CD4-positive, CD25-positive, alpha-beta regulatory T cell (primary cell): ENCODE measurements around the gene FAM234B. TPM values are rescaled to one million over a fixed set of nuclear protein-coding genes. Genes with fewer than 3 reads are reported as not detected.

ENCODE experiments used
- ATAC-seq, 2 donors: fragments of 150-1000 bp; cut with Tn5 transposase; one replicate each; pipeline ENCODE4 v1.10.0; 2021; ENCODE audit warnings: low read depth in 2 of 2, moderate number of reproducible peaks in 2 of 2, moderate library complexity in 1 of 2
- DNase-seq, 3 donors: peaks; one replicate each; pipeline versions ENCODE4 v3.0.0 to v3.0.0-alpha.2; 2012 to 2022; ENCODE audit warnings: mixed read lengths in 1 of 3
- H3K27ac ChIP-seq: one replicate; pipeline ENCODE4 v1.7.0; 2013; ENCODE audit warnings: mild to moderate bottlenecking, low read length; ENCODE audit not compliant: insufficient read depth, poor library complexity, severe bottlenecking
- H3K27me3 ChIP-seq: one replicate; pipeline ENCODE4 v1.7.0; 2013; ENCODE audit warnings: low read length; ENCODE audit not compliant: control insufficient read depth, insufficient read depth
- H3K36me3 ChIP-seq: one replicate; pipeline ENCODE4 v1.7.0; 2013; ENCODE audit warnings: mild to moderate bottlenecking, low read length, moderate library complexity; ENCODE audit not compliant: control insufficient read depth, insufficient read depth
- H3K4me1 ChIP-seq: 2 replicates; pipeline ENCODE4 v1.7.0; 2013; ENCODE audit warnings: mild to moderate bottlenecking, low read length; ENCODE audit not compliant: insufficient read depth, control insufficient read depth, poor library complexity, severe bottlenecking
- H3K4me3 ChIP-seq: one replicate; pipeline ENCODE4 v1.7.0; 2013; ENCODE audit warnings: low read depth, mild to moderate bottlenecking, low read length, moderate library complexity
- H3K9me3 ChIP-seq, 2 experiments: 1 replicate in 1 of 2; 2 replicates in 1 of 2; pipeline ENCODE4 v1.7.0; 2013; ENCODE audit warnings: low read length in 2 of 2, mild to moderate bottlenecking in 1 of 2, moderate library complexity in 1 of 2; ENCODE audit not compliant: control insufficient read depth in 2 of 2
- H3K27ac Mint-ChIP-seq, 3 donors: one replicate each; pipeline ENCODE4 v1.8.0; 2020 to 2022; ENCODE audit warnings: mild to moderate bottlenecking in 3 of 3, mixed read lengths in 3 of 3, moderate library complexity in 2 of 3
- H3K27me3 Mint-ChIP-seq: one replicate; pipeline ENCODE4 v1.8.0; 2022; ENCODE audit warnings: mild to moderate bottlenecking, mixed read lengths
- H3K36me3 Mint-ChIP-seq: one replicate; pipeline ENCODE4 v1.8.0; 2020; ENCODE audit warnings: mixed read lengths
- H3K4me1 Mint-ChIP-seq, 4 donors: one replicate each; pipeline ENCODE4 v1.8.0; 2020 to 2022; ENCODE audit warnings: mixed read lengths in 4 of 4, mild to moderate bottlenecking in 1 of 4
- H3K4me3 Mint-ChIP-seq, 4 donors: one replicate each; pipeline ENCODE4 v1.8.0; 2020 to 2022; ENCODE audit warnings: mild to moderate bottlenecking in 4 of 4, mixed read lengths in 4 of 4, moderate library complexity in 3 of 4
- H3K9me3 Mint-ChIP-seq, 7 donors: one replicate each; pipeline ENCODE4 v1.8.0; 2020 to 2022; ENCODE audit warnings: mixed read lengths in 7 of 7, mild to moderate bottlenecking in 3 of 7, moderate library complexity in 2 of 7
- polyA plus RNA-seq, 4 donors: library from polyadenylated mRNA; unstranded; fragments of 300-500 nt; fragmentation: Illumina TruSeq; gene quantifications; one replicate each; pipeline ENCODE4 v1.2.3, GENCODE V29; 2021
- total RNA-seq: library from RNA; stranded (reverse); gene quantifications from one replicate; pipeline ENCODE4 v1.2.3, GENCODE V29; 2022

Gene FAM234B
- total and polyA plus RNA-seq, 5 donors from 2014 or later: 1.3 to 4.5 (median 2.4) TPM

GRCh38 chr12:13036881-13037280 lies 7.3 kb upstream of the FAM234B start:
- H3K4me3 Mint-ChIP-seq: no peak overlapping the region
- peaks cover 0 to 2% (median 0%) of the 10 kb centered on the region in 7 donors for H3K9me3 Mint-ChIP-seq
- Histone ChIP-seq H3K4me3 (no peak overlapping the region), H3K36me3 (no peaks in the 10 kb centered on the region), H3K27me3 (peaks cover 2% of the 10 kb centered on the region), H3K4me1 (no peaks in the 10 kb centered on the region), H3K27ac (no peak overlapping the region), H3K9me3 (no peaks in the 10 kb centered on the region)
- H3K27me3 Mint-ChIP-seq: peaks cover 26% of the 10 kb centered on the region
- no peak overlapping the region for H3K27ac Mint-ChIP-seq
- DNase-seq (no peak), ATAC-seq (no peak)
- no peaks in the 10 kb centered on the region for H3K4me1 Mint-ChIP-seq
- H3K36me3 Mint-ChIP-seq: no peaks in the 10 kb centered on the region

GRCh38 chr12:13038491-13039161 lies 5.6 kb upstream of the FAM234B start:
- no peaks in the 10 kb centered on the region for H3K27me3 ChIP-seq
- Mint-ChIP-seq H3K27ac (no peak overlapping the region), H3K4me1 (no peaks in the 10 kb centered on the region), H3K27me3 (peaks cover 30% of the 10 kb centered on the region), H3K4me3 (no peak overlapping the region), H3K36me3 (no peaks in the 10 kb centered on the region), H3K9me3 (peaks cover 0 to 2% (median 0%) of the 10 kb centered on the region in 7 donors)
- DNase-seq (no peak), ATAC-seq (no peak)
- no peak overlapping the region for H3K4me3 ChIP-seq
- no peaks in the 10 kb centered on the region for H3K4me1 ChIP-seq
- no peaks in the 10 kb centered on the region for H3K9me3 ChIP-seq
- H3K27ac ChIP-seq: no peak overlapping the region
- no peaks in the 10 kb centered on the region for H3K36me3 ChIP-seq

- Histone ChIP-seq H3K4me1 (no peaks in the 10 kb centered on the region), H3K4me3 (no peak overlapping the region), H3K36me3 (no peaks in the 10 kb centered on the region), H3K9me3 (no peaks in the 10 kb centered on the region), H3K27ac (no peak overlapping the region), H3K27me3 (no peaks in the 10 kb centered on the region)
- Mint-ChIP-seq H3K4me1 (peaks cover 0 to 5% (median 2%) of the 10 kb centered on the region in 4 donors), H3K4me3 (no peak overlapping the region), H3K27me3 (peaks cover 37% of the 10 kb centered on the region), H3K27ac (no peak overlapping the region), H3K36me3 (no peaks in the 10 kb centered on the region), H3K9me3 (peaks cover 0 to 2% (median 0%) of the 10 kb centered on the region in 7 donors)
- no peak for DNase-seq
- no peak for ATAC-seq
These were observed 4.7 kb upstream of the FAM234B start for GRCh38 chr12:13039328-13039956.

GRCh38 chr12:13041224-13041623 lies 3.0 kb upstream of the FAM234B start:
- ATAC-seq (no peak), DNase-seq (no peak)
- Histone ChIP-seq H3K27me3 (no peaks in the 10 kb centered on the region), H3K27ac (no peak overlapping the region), H3K36me3 (no peaks in the 10 kb centered on the region), H3K4me3 (no peak overlapping the region), H3K9me3 (no peaks in the 10 kb centered on the region), H3K4me1 (peaks cover 8% of the 10 kb centered on the region)
- H3K4me1 Mint-ChIP-seq: peaks cover 6 to 21% (median 11%) of the 10 kb centered on the region in 4 donors
- H3K9me3 Mint-ChIP-seq: peaks cover 0 to 2% (median 0%) of the 10 kb centered on the region in 7 donors
- H3K27me3 Mint-ChIP-seq: peaks cover 35% of the 10 kb centered on the region
- H3K36me3 Mint-ChIP-seq: no peaks in the 10 kb centered on the region
- no peak overlapping the region for H3K27ac Mint-ChIP-seq
- H3K4me3 Mint-ChIP-seq: peak overlapping the region in 1 of 4 donors; percentile 75

- H3K27me3 ChIP-seq: no peaks in the 10 kb centered on the region
- Mint-ChIP-seq H3K27me3 (peaks cover 31% of the 10 kb centered on the region), H3K4me3 (peak overlapping the region; percentile 86 to 97 (median 90)), H3K27ac (no peak overlapping the region), H3K4me1 (peaks cover 6 to 22% (median 11%) of the 10 kb centered on the region in 4 donors), H3K36me3 (no peaks in the 10 kb centered on the region), H3K9me3 (peaks cover 0 to 2% (median 0%) of the 10 kb centered on the region in 7 donors)
- no peak overlapping the region for H3K27ac ChIP-seq
- DNase-seq (no peak), ATAC-seq (no peak)
- H3K4me1 ChIP-seq: peaks cover 8% of the 10 kb centered on the region
- no peaks in the 10 kb centered on the region for H3K36me3 ChIP-seq
- no peak overlapping the region for H3K4me3 ChIP-seq
- H3K9me3 ChIP-seq: no peaks in the 10 kb centered on the region
These were observed 1.4 kb upstream of the FAM234B start for GRCh38 chr12:13042666-13043230.

- DNase-seq (no peak), ATAC-seq (no peak)
- Mint-ChIP-seq H3K36me3 (no peaks in the 10 kb centered on the region), H3K27me3 (peaks cover 31% of the 10 kb centered on the region), H3K4me3 (peak overlapping the region; percentile 86 to 97 (median 90)), H3K27ac (peak overlapping the region in 2 of 3 donors; percentile 39 to 75), H3K9me3 (peaks cover 0 to 2% (median 0%) of the 10 kb centered on the region in 7 donors), H3K4me1 (peaks cover 6 to 22% (median 15%) of the 10 kb centered on the region in 4 donors)
- Histone ChIP-seq H3K27me3 (no peaks in the 10 kb centered on the region), H3K9me3 (no peaks in the 10 kb centered on the region), H3K4me3 (peak overlapping the region; percentile 79), H3K4me1 (peaks cover 8% of the 10 kb centered on the region), H3K36me3 (no peaks in the 10 kb centered on the region), H3K27ac (no peak overlapping the region)
These were observed 722 bp downstream of the FAM234B start for GRCh38 chr12:13044906-13045299.

- Histone ChIP-seq H3K27me3 (no peaks in the 10 kb centered on the region), H3K36me3 (no peaks in the 10 kb centered on the region), H3K9me3 (no peaks in the 10 kb centered on the region), H3K27ac (no peak overlapping the region), H3K4me3 (no peak overlapping the region), H3K4me1 (peaks cover 8% of the 10 kb centered on the region)
- DNase-seq (no peak), ATAC-seq (no peak)
- Mint-ChIP-seq H3K27ac (peak overlapping the region in 1 of 3 donors; percentile 11), H3K4me3 (peak overlapping the region; percentile 55 to 90 (median 88)), H3K27me3 (peaks cover 30% of the 10 kb centered on the region), H3K9me3 (peaks cover 0 to 2% (median 0%) of the 10 kb centered on the region in 7 donors), H3K4me1 (peaks cover 6 to 22% (median 15%) of the 10 kb centered on the region in 4 donors), H3K36me3 (no peaks in the 10 kb centered on the region)
These were observed 1.6 kb downstream of the FAM234B start for GRCh38 chr12:13045816-13046215.
